GM15510 (cell line): Measurements from ENCODE around the gene MYO18A.

Experiments
- POLR2A ChIP-seq: IDR thresholded peaks from 3 replicates; pipeline ENCODE4 v1.6.1; 2011; ENCODE audit warnings: borderline replicate concordance; ENCODE audit not compliant: insufficient read length; ENCODE audit errors: extremely low read depth

MYO18A gene

GRCh38 chr17:29042679-29043538 is 137.3 kb downstream of the MYO18A start, which contains the start of gene PIPOX:
PIPOX (plus strand) TSS chr17:29043141; CDS start chr17:29043226, 85 bp downstream.
- TF ChIP-seq POLR2A, result no peak

- no peak for TF ChIP-seq POLR2A
These were observed 138.0 kb downstream of the MYO18A start for GRCh38 chr17:29042026-29042678.

- no peak for TF ChIP-seq POLR2A
These were observed 138.6 kb downstream of the MYO18A start for GRCh38 chr17:29041571-29041970.

- TF ChIP-seq POLR2A, result no peak
These were observed 139.1 kb downstream of the MYO18A start for GRCh38 chr17:29041091-29041490.

- TF ChIP-seq POLR2A, result no peak
These were observed 140.2 kb downstream of the MYO18A start for GRCh38 chr17:29039764-29040598.

GRCh38 chr17:29038085-29038795 is 142.0 kb downstream of the MYO18A start:
- TF ChIP-seq POLR2A, result no peak

- TF ChIP-seq POLR2A, result no peak
These were observed 142.5 kb downstream of the MYO18A start for GRCh38 chr17:29037739-29038084.

- TF ChIP-seq POLR2A, result no peak
These were observed 143.6 kb downstream of the MYO18A start for GRCh38 chr17:29036584-29036983.

- no peak for TF ChIP-seq POLR2A
These were observed 145.7 kb downstream of the MYO18A start for GRCh38 chr17:29034510-29034909.

GRCh38 chr17:29032857-29033197 is 147.4 kb downstream of the MYO18A start:
- TF ChIP-seq POLR2A, result no peak

GRCh38 chr17:29032013-29032856 is 148.0 kb downstream of the MYO18A start:
- TF ChIP-seq POLR2A, result no peak

GRCh38 chr17:29031488-29031887 is 148.7 kb downstream of the MYO18A start:
- no peak for TF ChIP-seq POLR2A

GRCh38 chr17:29024316-29024952 is 155.8 kb downstream of the MYO18A start:
- no peak for TF ChIP-seq POLR2A
